IMR-90 (cell line): Measurements from ENCODE around the gene TMEM131.

ENCODE experiments used
- CHD1 ChIP-seq: IDR thresholded peaks from 2 replicates; pipeline ENCODE4 v1.6.1; 2012; ENCODE audit warnings: low read depth, low read length, improper control_type of control experiment
- FOS ChIP-seq: fragments of 150-350 bp; IDR thresholded peaks from 2 replicates; pipeline ENCODE4 v1.6.1; 2016; ENCODE audit warnings: low read depth, low read length
- MAFK ChIP-seq: IDR thresholded peaks from 2 replicates; pipeline ENCODE4 v1.6.1; 2012; ENCODE audit warnings: low read depth, low read length, improper control_type of control experiment
- MXI1 ChIP-seq: IDR thresholded peaks from 2 replicates; pipeline ENCODE4 v1.6.1; 2012; ENCODE audit warnings: low read depth, mild to moderate bottlenecking, low read length, moderate library complexity, borderline replicate concordance
- POLR2A ChIP-seq: IDR thresholded peaks from 2 replicates; pipeline ENCODE4 v1.6.1; 2012; ENCODE audit warnings: mild to moderate bottlenecking, low read depth, low read length
- RAD21 ChIP-seq: IDR thresholded peaks from 2 replicates; pipeline ENCODE4 v1.6.1; 2012; ENCODE audit warnings: low read length, improper control_type of control experiment
- RCOR1 ChIP-seq: IDR thresholded peaks from 2 replicates; pipeline ENCODE4 v1.6.1; 2012; ENCODE audit warnings: mild to moderate bottlenecking, low read length, improper control_type of control experiment; ENCODE audit not compliant: insufficient replicate concordance
- TF ChIP-seq, protein P1 (sequence below): conservative IDR thresholded peaks from 2 replicates; pipeline ENCODE4 v1.5.1; 2012; ENCODE audit warnings: mild to moderate bottlenecking, low read depth, low read length, improper control_type of control experiment
- TF ChIP-seq, protein P2 (sequence below): fragments of 150-350 bp; IDR thresholded peaks from 2 replicates; pipeline ENCODE4 v1.6.1; 2017; ENCODE audit warnings: mild to moderate bottlenecking, antibody characterized with exemption, low read length, low read depth

DNA sequence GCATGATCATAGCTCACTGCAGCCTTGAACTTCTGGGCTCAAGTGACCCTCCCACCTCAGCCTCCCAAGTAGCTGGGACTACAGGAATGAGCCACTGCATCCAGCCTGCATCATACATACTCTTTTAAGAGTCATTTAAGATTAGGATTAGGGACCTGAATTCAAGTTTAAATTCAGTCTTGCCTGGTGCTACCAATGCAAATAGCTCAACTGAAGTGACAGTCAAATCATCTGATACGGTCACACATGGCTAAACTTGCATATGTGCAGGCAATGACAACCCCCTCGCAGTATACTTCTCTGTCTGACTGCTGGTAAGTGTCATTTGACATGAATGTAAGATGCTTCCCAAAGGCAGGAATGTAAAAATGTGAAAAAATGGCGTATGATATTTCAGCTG, 31.8 kb upstream of the TMEM131 start:
- TF ChIP-seq CHD1 (no peak), FOS (no peak), POLR2A (no peak), RAD21 (no peak), MXI1 (no peak), RCOR1 (no peak), MAFK (no peak)
- TF ChIP-seq, protein P1, sequence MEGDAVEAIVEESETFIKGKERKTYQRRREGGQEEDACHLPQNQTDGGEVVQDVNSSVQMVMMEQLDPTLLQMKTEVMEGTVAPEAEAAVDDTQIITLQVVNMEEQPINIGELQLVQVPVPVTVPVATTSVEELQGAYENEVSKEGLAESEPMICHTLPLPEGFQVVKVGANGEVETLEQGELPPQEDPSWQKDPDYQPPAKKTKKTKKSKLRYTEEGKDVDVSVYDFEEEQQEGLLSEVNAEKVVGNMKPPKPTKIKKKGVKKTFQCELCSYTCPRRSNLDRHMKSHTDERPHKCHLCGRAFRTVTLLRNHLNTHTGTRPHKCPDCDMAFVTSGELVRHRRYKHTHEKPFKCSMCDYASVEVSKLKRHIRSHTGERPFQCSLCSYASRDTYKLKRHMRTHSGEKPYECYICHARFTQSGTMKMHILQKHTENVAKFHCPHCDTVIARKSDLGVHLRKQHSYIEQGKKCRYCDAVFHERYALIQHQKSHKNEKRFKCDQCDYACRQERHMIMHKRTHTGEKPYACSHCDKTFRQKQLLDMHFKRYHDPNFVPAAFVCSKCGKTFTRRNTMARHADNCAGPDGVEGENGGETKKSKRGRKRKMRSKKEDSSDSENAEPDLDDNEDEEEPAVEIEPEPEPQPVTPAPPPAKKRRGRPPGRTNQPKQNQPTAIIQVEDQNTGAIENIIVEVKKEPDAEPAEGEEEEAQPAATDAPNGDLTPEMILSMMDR, result no peak
- TF ChIP-seq, protein P2, sequence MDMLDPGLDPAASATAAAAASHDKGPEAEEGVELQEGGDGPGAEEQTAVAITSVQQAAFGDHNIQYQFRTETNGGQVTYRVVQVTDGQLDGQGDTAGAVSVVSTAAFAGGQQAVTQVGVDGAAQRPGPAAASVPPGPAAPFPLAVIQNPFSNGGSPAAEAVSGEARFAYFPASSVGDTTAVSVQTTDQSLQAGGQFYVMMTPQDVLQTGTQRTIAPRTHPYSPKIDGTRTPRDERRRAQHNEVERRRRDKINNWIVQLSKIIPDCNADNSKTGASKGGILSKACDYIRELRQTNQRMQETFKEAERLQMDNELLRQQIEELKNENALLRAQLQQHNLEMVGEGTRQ, result no peak
